CD4-positive, alpha-beta memory T cell (primary cell): Measurements from ENCODE around the gene ATAD3B. TPM values are rescaled to one million over a fixed set of nuclear protein-coding genes. Genes with fewer than 3 reads are reported as not detected.
"Not testable (repeated sequence)": the region's sequence is repeated elsewhere in the genome, so short reads cannot be mapped to it uniquely, and the experiment has no call there.

Experiments used
- CTCF ChIA-PET: fragments of 350-600 bp; sonication (Branson Sonifier 250); formaldehyde crosslinking; loops from one replicate; lab custom pipeline; 2021; ENCODE audit warnings: inconsistent platforms; ENCODE audit not compliant: partially characterized antibody; lab: Charles Lee
- POLR2A ChIA-PET: fragments of 350-600 bp; sonication (Branson Sonifier 250); formaldehyde crosslinking; loops from one replicate; lab custom pipeline; 2021; ENCODE audit not compliant: partially characterized antibody; lab: Charles Lee
- DNase-seq, 5 donors: peaks; one replicate each; pipeline versions ENCODE4 v3.0.0 to v3.0.0-alpha.2; 2020 to 2022; ENCODE audit warnings: mixed read lengths in 1 of 5
- H3K27ac ChIP-seq: one replicate; pipeline ENCODE4 v1.7.0; 2013; ENCODE audit warnings: low read depth, low read length
- H3K27me3 ChIP-seq: 2 replicates; pipeline ENCODE4 v1.7.0; 2013; ENCODE audit warnings: mild to moderate bottlenecking, low read length, moderate library complexity; ENCODE audit not compliant: insufficient read depth
- H3K36me3 ChIP-seq: 2 replicates; pipeline ENCODE4 v1.7.0; 2013; ENCODE audit warnings: mild to moderate bottlenecking, low read length, moderate library complexity; ENCODE audit not compliant: insufficient read depth
- H3K4me1 ChIP-seq: 2 replicates; pipeline ENCODE4 v1.7.0; 2013; ENCODE audit warnings: mild to moderate bottlenecking, low read length, moderate library complexity; ENCODE audit not compliant: insufficient read depth
- H3K4me3 ChIP-seq, 2 donors: one replicate each; pipeline ENCODE4 v1.7.0; 2013; ENCODE audit warnings: low read length in 2 of 2, mild to moderate bottlenecking in 1 of 2
- H3K9me3 ChIP-seq, 2 donors: one replicate each; pipeline ENCODE4 v1.7.0; 2013; ENCODE audit warnings: low read length in 2 of 2, control low read depth in 1 of 2; ENCODE audit not compliant: control insufficient read depth in 1 of 2
- H3K27ac Mint-ChIP-seq, 7 donors: one replicate each; pipeline ENCODE4 v1.8.0; 2020 to 2021; ENCODE audit warnings: mixed read lengths in 7 of 7, mild to moderate bottlenecking in 6 of 7, inconsistent platforms in 3 of 7, moderate library complexity in 3 of 7
- H3K27me3 Mint-ChIP-seq, 2 donors: one replicate each; pipeline ENCODE4 v1.8.0; 2020 to 2021; ENCODE audit warnings: mixed read lengths in 2 of 2
- H3K36me3 Mint-ChIP-seq, 2 donors: one replicate each; pipeline ENCODE4 v1.8.0; 2020 to 2021; ENCODE audit warnings: mixed read lengths in 2 of 2, inconsistent platforms in 1 of 2, mild to moderate bottlenecking in 1 of 2
- H3K4me1 Mint-ChIP-seq, 4 donors: one replicate each; pipeline ENCODE4 v1.8.0; 2020 to 2021; ENCODE audit warnings: mixed read lengths in 4 of 4, mild to moderate bottlenecking in 1 of 4
- H3K4me3 Mint-ChIP-seq, 8 donors: one replicate each; pipeline ENCODE4 v1.8.0; 2020 to 2021; ENCODE audit warnings: mixed read lengths in 8 of 8, mild to moderate bottlenecking in 7 of 8, moderate library complexity in 6 of 8, inconsistent platforms in 3 of 8
- H3K9me3 Mint-ChIP-seq, 8 donors: one replicate each; pipeline ENCODE4 v1.8.0; 2020 to 2021; ENCODE audit warnings: mixed read lengths in 8 of 8, mild to moderate bottlenecking in 5 of 8, inconsistent platforms in 3 of 8, moderate library complexity in 1 of 8
- intact Hi-C: fragments of 100-400 bp; cut with micrococcal nuclease; formaldehyde crosslinking; loops from one replicate; pipeline ENCODE4 v1.15.1; 2023
- polyA plus RNA-seq, 2 donors: library from polyadenylated mRNA; unstranded; fragments of 300-500 nt; fragmentation: Illumina TruSeq; gene quantifications; one replicate each; pipeline ENCODE4 v1.2.3, GENCODE V29; 2021
- total RNA-seq, 2 experiments: library from RNA; stranded (reverse); gene quantifications; one replicate each; pipeline ENCODE4 v1.2.3, GENCODE V29; 2021

Gene ATAD3B
- total and polyA plus RNA-seq, 4 experiments from 2014 or later = 2.9 to 53.8 (median 29.6) TPM

GRCh38 chr1:1509465-1509850, 37.9 kb downstream of the ATAD3B start:
- intact Hi-C loops, H3K9me3 Mint-ChIP-seq, H3K4me3 Mint-ChIP-seq, POLR2A ChIA-PET, H3K4me3 ChIP-seq, H3K27ac Mint-ChIP-seq, H3K36me3 Mint-ChIP-seq, H3K9me3 ChIP-seq, H3K27me3 ChIP-seq, DNase-seq, H3K27ac ChIP-seq, CTCF ChIA-PET, H3K27me3 Mint-ChIP-seq, H3K36me3 ChIP-seq, H3K4me1 ChIP-seq: not testable (repeated sequence)
- H3K4me1 Mint-ChIP-seq = peaks cover 12 to 31% (median 20%) of the 10 kb centered on the region in 4 donors

GRCh38 chr1:1510912-1511532, 39.5 kb downstream of the ATAD3B start:
- Histone ChIP-seq H3K27me3 (no peaks in the 10 kb centered on the region), H3K9me3 (no peaks in the 10 kb centered on the region), H3K4me3 (peak overlapping the region; percentile 57 to 91), H3K27ac (peak overlapping the region; percentile 94), H3K36me3 (no peaks in the 10 kb centered on the region), H3K4me1 (peaks cover 6% of the 10 kb centered on the region)
- POLR2A ChIA-PET = interaction anchor here (0.6 to 1.9 kb wide), 2 partner anchors 104 to 135 kb away, joined by 3 to 8 read pairs; partner anchors contain the start of gene MIB2
- Mint-ChIP-seq H3K4me1 (peaks cover 5 to 19% (median 11%) of the 10 kb centered on the region in 4 donors), H3K36me3 (peaks cover 0 to 5% of the 10 kb centered on the region in 2 donors), H3K9me3 (peaks cover 0 to 5% (median 0%) of the 10 kb centered on the region in 8 donors), H3K27ac (peak overlapping the region; percentile 86 to 97 (median 93)), H3K4me3 (peak overlapping the region; percentile 82 to 93 (median 92)), H3K27me3 (no peaks in the 10 kb centered on the region)
- intact Hi-C loops = loop anchor here (2.0 kb wide), 1 partner anchor 40 kb away; the partner anchor contains the start of gene ATAD3B
- no peak for DNase-seq
- CTCF ChIA-PET = no interaction called here

DNA sequence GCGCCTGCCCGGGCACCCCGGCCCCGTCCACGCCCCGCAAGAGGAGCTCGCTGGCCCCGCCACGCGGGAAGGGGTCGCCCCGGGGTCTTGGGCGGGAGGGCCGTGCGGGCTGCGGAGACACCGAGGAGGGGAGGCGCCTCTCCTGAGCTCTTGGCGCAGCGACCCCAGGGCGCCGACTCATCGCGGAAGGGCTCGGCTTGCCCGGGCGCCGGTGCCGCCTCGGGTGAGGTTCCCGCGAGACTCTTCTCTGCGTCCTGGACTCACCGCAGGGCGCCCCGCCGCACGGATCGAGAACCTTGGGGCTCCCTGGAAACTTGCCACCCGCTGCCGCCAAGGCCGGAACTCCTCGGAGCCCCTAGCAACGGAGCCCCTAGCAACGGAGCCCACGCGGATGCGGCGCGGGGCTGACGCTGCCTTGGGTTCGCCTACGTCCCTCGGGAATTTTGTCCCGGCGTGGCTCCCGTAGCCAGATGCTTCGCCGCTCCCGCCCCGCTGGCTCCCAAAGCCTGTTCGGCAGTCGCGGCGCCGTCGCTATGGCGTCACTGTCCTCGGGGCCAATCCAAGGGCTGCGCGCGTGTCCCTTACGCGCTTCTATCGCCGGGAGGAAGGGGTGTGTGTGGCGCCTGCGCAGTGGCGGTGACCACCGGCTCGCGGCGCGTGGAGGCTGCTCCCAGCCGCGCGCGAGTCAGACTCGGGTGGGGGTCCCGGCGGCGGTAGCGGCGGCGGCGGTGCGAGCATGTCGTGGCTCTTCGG, 40.1 kb downstream of the ATAD3B start, which contains the start of gene ATAD3A:
Gene ATAD3A (plus strand): TSS at position 630 of the 753 bp plus-strand sequence. CDS start 107 bp downstream, at position 737.
- Histone ChIP-seq H3K27ac (peak within 1 kb of the TSS; percentile 94), H3K4me3 (peak within 1 kb of the TSS; percentile 73 to 91), H3K27me3 (no peaks in the 10 kb centered on the region), H3K36me3 (no peaks in the 10 kb centered on the region), H3K9me3 (no peaks in the 10 kb centered on the region), H3K4me1 (peaks cover 6% of the 10 kb centered on the region)
- intact Hi-C loops = loop anchor here (2.0 kb wide), 2 partner anchors 41 to 63 kb away; partner anchors contain the start of genes ATAD3B and SSU72
- Mint-ChIP-seq H3K27me3 (no peaks in the 10 kb centered on the region), H3K9me3 (peaks cover 0 to 5% (median 0%) of the 10 kb centered on the region in 8 donors), H3K4me1 (peaks cover 5 to 19% (median 11%) of the 10 kb centered on the region in 4 donors), H3K36me3 (peaks cover 0 to 5% of the 10 kb centered on the region in 2 donors), H3K27ac (peak within 1 kb of the TSS; percentile 91 to 98 (median 96)), H3K4me3 (peak within 1 kb of the TSS; percentile 90 to 96 (median 93))
- POLR2A ChIA-PET = interaction anchor here (0.6 to 1.9 kb wide), 2 partner anchors 104 to 136 kb away, joined by 3 to 8 read pairs; partner anchors contain the start of gene MIB2
- CTCF ChIA-PET = no interaction called here
- DNase-seq = peak; percentile 94 to 95 (median 94)

DNA sequence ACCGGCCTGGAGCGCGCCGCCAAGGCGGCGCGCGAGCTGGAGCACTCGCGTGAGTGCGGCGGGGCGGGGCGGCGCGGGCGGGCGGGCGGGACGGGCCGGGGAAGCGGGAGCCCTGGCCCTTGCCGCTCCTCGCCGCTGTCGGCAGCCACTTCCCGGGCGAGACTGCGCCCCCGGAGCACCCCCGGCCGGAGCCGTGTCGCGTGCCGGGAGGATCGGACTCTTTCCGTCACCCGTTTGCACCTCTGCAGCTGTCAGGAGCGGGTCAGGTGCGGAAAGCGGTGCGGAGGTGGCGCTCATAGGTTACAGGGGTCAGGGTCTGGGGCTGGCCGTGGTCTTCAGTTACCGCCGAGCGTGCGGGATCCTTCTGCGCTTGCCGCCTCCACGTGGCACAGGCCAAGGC, 40.9 kb downstream of the ATAD3B start:
- H3K27me3 ChIP-seq, H3K36me3 Mint-ChIP-seq, H3K36me3 ChIP-seq, H3K4me3 ChIP-seq, H3K27me3 Mint-ChIP-seq, POLR2A ChIA-PET, H3K9me3 ChIP-seq, H3K9me3 Mint-ChIP-seq, H3K4me1 ChIP-seq, CTCF ChIA-PET, H3K27ac ChIP-seq: not testable (repeated sequence)
- intact Hi-C loops = loop anchor here (2.0 kb wide), 1 partner anchor 62 kb away; the partner anchor contains the start of gene SSU72
- Mint-ChIP-seq H3K27ac (peak overlapping the region in 1 of 7 donors; percentile 48), H3K4me1 (peaks cover 5 to 19% (median 11%) of the 10 kb centered on the region in 4 donors), H3K4me3 (peak overlapping the region; percentile 57 to 81 (median 70))
- DNase-seq = peak in 4 of 5 donors; percentile 24 to 26 (median 25)

GRCh38 chr1:1513675-1514074, 42.1 kb downstream of the ATAD3B start:
- H3K27me3 ChIP-seq, H3K36me3 ChIP-seq, H3K27me3 Mint-ChIP-seq, POLR2A ChIA-PET, DNase-seq, H3K27ac ChIP-seq, CTCF ChIA-PET, H3K9me3 Mint-ChIP-seq, H3K4me1 ChIP-seq, H3K9me3 ChIP-seq, H3K4me3 ChIP-seq: not testable (repeated sequence)
- Mint-ChIP-seq H3K4me1 (peaks cover 5 to 19% (median 13%) of the 10 kb centered on the region in 4 donors), H3K4me3 (peak overlapping the region; percentile 27 to 76 (median 66)), H3K27ac (peak overlapping the region in 2 of 7 donors; percentile 46 to 79), H3K36me3 (peaks cover 10 to 12% of the 10 kb centered on the region in 2 donors)
- intact Hi-C loops = loop anchor here (2.0 kb wide), 1 partner anchor 61 kb away; the partner anchor contains the start of gene SSU72

DNA sequence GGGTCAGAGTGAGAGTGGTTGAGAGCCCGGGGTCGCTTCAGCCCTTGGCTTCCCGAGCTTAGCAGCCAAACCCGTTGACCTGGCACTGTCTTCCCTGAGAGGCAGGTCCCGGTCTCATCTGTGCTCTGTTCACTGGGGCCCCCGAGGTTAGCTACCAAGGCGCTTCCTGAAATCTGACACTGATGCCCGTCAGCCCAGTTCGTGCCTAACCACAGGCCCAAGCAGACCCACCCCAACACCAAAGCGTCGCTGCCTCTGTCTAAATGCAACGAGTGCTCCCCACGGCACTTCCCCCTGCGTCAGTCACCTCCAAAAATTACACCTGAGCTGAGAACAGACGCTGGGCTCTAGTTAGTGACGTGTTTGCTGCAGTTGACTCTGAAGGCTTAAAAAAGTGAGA, 42.8 kb downstream of the ATAD3B start:
- H3K27me3 Mint-ChIP-seq, H3K27ac Mint-ChIP-seq, DNase-seq, intact Hi-C loops, H3K27ac ChIP-seq, H3K4me3 ChIP-seq, H3K9me3 ChIP-seq, H3K4me3 Mint-ChIP-seq, H3K36me3 ChIP-seq, CTCF ChIA-PET, POLR2A ChIA-PET, H3K27me3 ChIP-seq, H3K4me1 ChIP-seq, H3K9me3 Mint-ChIP-seq: not testable (repeated sequence)
- peaks cover 5 to 19% (median 13%) of the 10 kb centered on the region in 4 donors for H3K4me1 Mint-ChIP-seq
- H3K36me3 Mint-ChIP-seq = peaks cover 11 to 12% of the 10 kb centered on the region in 2 donors

DNA sequence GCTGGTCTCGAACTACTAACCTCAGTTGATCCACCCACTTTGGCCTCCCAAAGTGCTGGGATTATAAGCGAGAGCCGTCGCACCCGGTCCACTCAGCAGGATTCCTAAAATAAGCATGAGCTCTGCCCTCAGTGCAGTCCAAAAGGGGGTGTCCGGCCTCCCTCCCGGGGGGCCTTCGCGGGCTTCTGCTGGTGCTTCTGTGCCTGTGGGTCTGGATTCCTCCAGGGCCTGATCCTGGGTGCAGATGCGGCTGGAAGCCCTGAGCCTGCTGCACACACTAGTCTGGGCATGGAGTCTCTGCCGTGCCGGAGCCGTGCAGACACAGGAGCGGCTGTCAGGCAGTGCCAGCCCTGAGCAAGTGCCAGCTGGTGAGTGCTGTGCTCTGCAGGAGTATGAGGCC, 45.4 kb downstream of the ATAD3B start:
- H3K9me3 ChIP-seq, CTCF ChIA-PET, H3K27ac ChIP-seq, H3K9me3 Mint-ChIP-seq, H3K4me1 ChIP-seq, H3K36me3 ChIP-seq, H3K27ac Mint-ChIP-seq, H3K4me3 Mint-ChIP-seq, H3K27me3 Mint-ChIP-seq, POLR2A ChIA-PET, DNase-seq, intact Hi-C loops, H3K4me3 ChIP-seq, H3K27me3 ChIP-seq: not testable (repeated sequence)
- Mint-ChIP-seq H3K36me3 (peaks cover 11 to 14% of the 10 kb centered on the region in 2 donors), H3K4me1 (peaks cover 0 to 12% (median 5%) of the 10 kb centered on the region in 4 donors)
